Small intestine (tissue), 7 donors: Measurements from ENCODE around the gene PRR20G. TPM values are rescaled to one million over a fixed set of nuclear protein-coding genes. Genes with fewer than 3 reads are reported as not detected.

Experiments
- DNase-seq, 2 donors: peaks; one replicate each; pipeline versions ENCODE4 v3.0.0 to v3.0.0-alpha.2; 2013
- FAIRE-seq: peaks from 2 replicates; lab custom pipeline; 2012; peaks lifted over from hg19 to GRCh38; lab: Jason Lieb, UNC
- H3K27ac ChIP-seq, 3 donors: one replicate each; pipeline ENCODE4 v1.5.1; 2013; ENCODE audit warnings: low read length in 2 of 3, mild to moderate bottlenecking in 2 of 3, control low read depth in 1 of 3, inconsistent platforms in 1 of 3, low read depth in 1 of 3, moderate library complexity in 1 of 3
- H3K27me3 ChIP-seq, 3 donors: one replicate each; pipeline ENCODE4 v1.6.1; 2013; ENCODE audit warnings: low read length in 3 of 3, inconsistent platforms in 1 of 3; ENCODE audit not compliant: control insufficient read depth in 3 of 3, insufficient read depth in 3 of 3
- H3K36me3 ChIP-seq, 3 donors: one replicate each; pipeline ENCODE4 v1.6.1; 2013; ENCODE audit warnings: low read length in 3 of 3, inconsistent platforms in 1 of 3, low read depth in 1 of 3, mild to moderate bottlenecking in 1 of 3, moderate library complexity in 1 of 3; ENCODE audit not compliant: control insufficient read depth in 3 of 3, insufficient read depth in 2 of 3
- H3K4me1 ChIP-seq, 3 donors: one replicate each; pipeline ENCODE4 v1.6.1; 2013; ENCODE audit warnings: low read length in 2 of 3, inconsistent platforms in 1 of 3, low read depth in 1 of 3, mild to moderate bottlenecking in 1 of 3, moderate library complexity in 1 of 3; ENCODE audit not compliant: control insufficient read depth in 3 of 3, insufficient read depth in 2 of 3
- H3K4me3 ChIP-seq, 3 donors: one replicate each; pipeline ENCODE4 v1.5.1; 2013; ENCODE audit warnings: low read length in 3 of 3, control low read depth in 1 of 3, inconsistent platforms in 1 of 3, low read depth in 1 of 3, mild to moderate bottlenecking in 1 of 3, moderate library complexity in 1 of 3
- H3K9me3 ChIP-seq, 2 donors: one replicate each; pipeline ENCODE4 v1.6.1; 2013; ENCODE audit warnings: low read depth in 1 of 2, low read length in 1 of 2; ENCODE audit not compliant: control insufficient read depth in 2 of 2, insufficient read depth in 1 of 2
- WGBS, 3 donors: extraction: QIAGEN DNeasy Blood & Tissue Kit; methylation state at CpG; one replicate each; pipeline ENCODE4 v1.1.7; 2013; 5-methylcytosine and 5-hydroxymethylcytosine counted together
- polyA plus RNA-seq, 4 donors: library from polyadenylated mRNA; stranded (reverse) in 3 of 4; unstranded in 1 of 4; fragments of 200-250 nt in 3 of 4; fragments of 120-200 nt in 1 of 4; gene quantifications; one replicate each; pipeline versions ENCODE4 v1.2.1 to v1.2.3, GENCODE V29; 2013
- donor health status: healthy with polysubstance abuse.
- donor health status: control.
- donor health status: control.
- donor health status: Bipolar disorder and iron deficiency.
- donor health status: healthy.

The PRR20G gene
- polyA plus RNA-seq, 4 donors: not detected

DNA sequence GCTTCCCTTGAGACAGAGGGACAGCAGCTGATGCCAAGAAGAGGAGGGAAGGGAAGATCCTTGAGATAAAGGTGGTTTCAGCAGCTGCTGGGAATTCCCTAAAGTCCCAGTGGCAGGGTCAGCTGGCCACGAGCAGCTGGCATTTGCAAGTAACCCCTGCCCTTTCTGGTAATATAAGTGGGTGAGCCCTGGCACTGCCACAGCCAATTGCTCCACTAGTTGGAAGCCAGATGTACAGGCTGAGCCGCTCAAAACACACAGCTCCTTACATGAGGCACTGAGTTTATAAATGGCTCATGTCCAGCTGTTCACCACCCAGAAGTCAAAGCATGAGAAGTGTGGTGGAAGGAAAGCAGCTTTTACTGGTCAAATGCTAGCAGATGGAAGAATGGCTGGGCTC lies 35.4 kb downstream of the PRR20G start:
- Histone ChIP-seq H3K36me3 (no peaks in the 10 kb centered on the region), H3K4me3 (no peak overlapping the region), H3K27me3 (no peaks in the 10 kb centered on the region), H3K4me1 (no peaks in the 10 kb centered on the region), H3K9me3 (no peaks in the 10 kb centered on the region), H3K27ac (no peak overlapping the region)
- FAIRE-seq (no peak), DNase-seq (no peak)
- WGBS, 3 donors: 8 to 36% (median 26%) methylated on average over 2 of the region's 2 CpGs

DNA sequence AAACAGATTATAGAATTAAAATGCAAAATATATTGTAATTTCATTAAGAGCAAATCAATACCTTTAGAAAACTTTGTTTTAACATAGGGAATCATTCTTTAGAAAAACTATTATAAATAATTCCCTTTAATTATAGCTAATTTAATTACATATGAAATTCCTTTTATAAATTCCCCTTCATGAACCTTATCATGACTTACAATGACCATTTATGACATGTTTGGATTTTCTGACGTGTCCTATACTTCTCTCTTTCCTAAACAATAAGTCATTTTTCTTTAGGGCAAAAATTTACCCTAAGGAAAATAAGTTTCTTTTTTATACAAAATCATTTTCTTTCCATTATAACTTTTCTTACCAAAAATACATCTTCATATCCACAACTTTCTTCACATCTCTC lies 37.8 kb downstream of the PRR20G start:
- Histone ChIP-seq H3K36me3 (no peaks in the 10 kb centered on the region), H3K27me3 (no peaks in the 10 kb centered on the region), H3K4me1 (no peaks in the 10 kb centered on the region), H3K4me3 (no peak overlapping the region), H3K9me3 (peaks cover 0 to 1% of the 10 kb centered on the region in 2 donors), H3K27ac (no peak overlapping the region)
- FAIRE-seq (no peak), DNase-seq (no peak)
- WGBS, 3 donors: 23 to 26% (median 25%) methylated on average over 1 of the region's 1 CpG

DNA sequence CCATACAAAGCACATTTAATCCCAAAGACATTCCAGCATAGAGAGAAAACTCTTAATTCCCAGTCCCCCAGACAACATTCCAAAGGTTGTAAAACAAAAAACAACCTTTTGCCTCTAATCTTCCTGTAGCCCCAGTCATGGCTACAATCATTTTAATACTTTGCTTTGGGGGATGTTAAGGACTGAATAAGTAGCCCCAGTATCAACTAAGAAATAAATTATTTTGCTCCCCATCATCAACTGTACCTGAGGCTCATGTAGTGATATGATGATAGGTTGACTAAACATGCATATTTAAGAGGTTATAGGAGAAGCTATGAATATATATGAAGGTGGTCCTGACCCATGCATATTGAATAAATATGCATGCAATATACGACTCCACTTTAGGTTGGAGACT lies 40.6 kb downstream of the PRR20G start:
- H3K4me1 ChIP-seq: no peaks in the 10 kb centered on the region
- H3K27ac ChIP-seq: no peak overlapping the region
- DNase-seq: no peak
- H3K27me3 ChIP-seq: no peaks in the 10 kb centered on the region
- FAIRE-seq: no peak
- H3K4me3 ChIP-seq: no peak overlapping the region
- WGBS, 3 donors: 66 to 75% (median 69%) methylated on average over 1 of the region's 1 CpG
- H3K9me3 ChIP-seq: peaks cover 1 to 3% of the 10 kb centered on the region in 2 donors
- H3K36me3 ChIP-seq: no peaks in the 10 kb centered on the region

DNA sequence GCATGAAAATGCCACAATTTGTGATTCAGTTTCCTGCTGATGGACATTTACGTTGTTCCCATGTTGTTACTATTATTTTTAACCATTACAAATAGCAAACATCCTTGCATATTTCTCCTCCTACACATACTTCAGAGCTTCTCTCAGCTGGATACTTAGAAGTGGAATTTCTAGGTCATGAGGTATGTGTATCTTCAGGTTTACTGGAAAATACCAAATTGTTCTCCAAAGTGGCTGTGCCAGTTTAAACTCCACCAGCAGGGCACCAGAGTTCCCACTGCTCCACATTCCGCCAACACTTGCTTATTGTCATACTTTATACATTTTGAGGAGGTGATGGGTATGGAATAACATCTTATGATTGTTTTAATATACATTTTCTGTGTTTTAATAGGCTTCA lies 49.2 kb downstream of the PRR20G start:
- H3K36me3 ChIP-seq: no peaks in the 10 kb centered on the region
- H3K27ac ChIP-seq: no peak overlapping the region
- H3K27me3 ChIP-seq: no peaks in the 10 kb centered on the region
- no peak for DNase-seq
- no peak for FAIRE-seq
- H3K9me3 ChIP-seq: peaks cover 0 to 3% of the 10 kb centered on the region in 2 donors
- 67 to 80% (median 74%) methylated on average over 2 of the region's 2 CpGs for WGBS, 3 donors
- no peak overlapping the region for H3K4me3 ChIP-seq
- no peaks in the 10 kb centered on the region for H3K4me1 ChIP-seq

DNA sequence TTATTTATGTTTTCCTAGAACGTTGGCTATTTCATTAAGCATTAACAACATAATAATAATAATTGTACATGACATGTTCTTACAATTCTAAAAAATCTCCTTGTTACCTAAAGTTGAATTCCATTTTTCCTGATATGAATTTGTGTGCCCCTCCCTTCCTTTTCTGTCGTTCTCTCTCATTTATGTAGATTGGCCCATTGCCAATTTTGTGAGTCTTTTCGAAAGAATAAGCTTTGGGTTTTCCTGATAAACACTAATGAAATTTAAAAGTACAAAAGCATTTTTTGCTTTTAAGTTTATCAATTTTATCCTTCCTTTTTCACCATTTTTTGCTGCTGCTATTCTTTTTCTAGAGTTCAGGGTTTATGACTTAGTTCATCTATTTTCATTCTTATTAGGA lies 50.0 kb downstream of the PRR20G start:
- 28 to 42% (median 33%) methylated on average over 3 of the region's 3 CpGs for WGBS, 3 donors
- Histone ChIP-seq H3K36me3 (no peaks in the 10 kb centered on the region), H3K27me3 (no peaks in the 10 kb centered on the region), H3K27ac (no peak overlapping the region), H3K4me1 (no peaks in the 10 kb centered on the region), H3K9me3 (no peaks in the 10 kb centered on the region), H3K4me3 (no peak overlapping the region)
- no peak for FAIRE-seq
- no peak for DNase-seq

- H3K9me3 ChIP-seq: no peaks in the 10 kb centered on the region
- H3K27me3 ChIP-seq: no peaks in the 10 kb centered on the region
- no peaks in the 10 kb centered on the region for H3K36me3 ChIP-seq
- 38 to 63% (median 43%) methylated on average over 3 of the region's 3 CpGs for WGBS, 3 donors
- H3K4me1 ChIP-seq: no peaks in the 10 kb centered on the region
- no peak overlapping the region for H3K4me3 ChIP-seq
- FAIRE-seq (no peak), DNase-seq (no peak)
- no peak overlapping the region for H3K27ac ChIP-seq
Measured at GRCh38 chr3:127235706-127236105, 52.1 kb downstream of the PRR20G start.

- no peak for DNase-seq
- Histone ChIP-seq H3K36me3 (no peaks in the 10 kb centered on the region), H3K4me3 (no peak overlapping the region), H3K4me1 (no peaks in the 10 kb centered on the region), H3K27me3 (no peaks in the 10 kb centered on the region), H3K27ac (no peak overlapping the region), H3K9me3 (no peaks in the 10 kb centered on the region)
- no peak for FAIRE-seq
Measured at GRCh38 chr3:127234778-127235177, 53.1 kb downstream of the PRR20G start.

Other genes starting within 250 kb of the PRR20G start
- not detected for gene PRR23E, start 94.9 kb downstream of the PRR20G start, polyA plus RNA-seq